KMS-11 (cell line): ENCODE measurements around the gene GCSAM.

Experiments
- H2AFZ ChIP-seq: fragments of 200-600 bp; sonication (generic); 2 replicates; pipeline ENCODE4 v1.6.1; 2016; ENCODE audit warnings: antibody characterized with exemption, mixed run types, low read depth
- H3K27ac ChIP-seq: fragments of 200-600 bp; sonication (generic); 2 replicates; pipeline ENCODE4 v1.6.1; 2016; ENCODE audit warnings: mild to moderate bottlenecking, mixed run types
- H3K27me3 ChIP-seq: fragments of 200-600 bp; sonication (generic); 2 replicates; pipeline ENCODE4 v1.6.1; 2017; ENCODE audit warnings: mild to moderate bottlenecking, low read depth, mixed run types, moderate library complexity; ENCODE audit not compliant: insufficient read depth
- H3K36me3 ChIP-seq: fragments of 200-600 bp; sonication (generic); 2 replicates; pipeline ENCODE4 v1.6.1; 2017; ENCODE audit warnings: mild to moderate bottlenecking, mixed run types; ENCODE audit not compliant: insufficient read depth
- H3K4me1 ChIP-seq: fragments of 200-600 bp; sonication (generic); 2 replicates; pipeline ENCODE4 v1.6.1; 2016; ENCODE audit warnings: mild to moderate bottlenecking, low read depth, mixed run types; ENCODE audit not compliant: poor library complexity, severe bottlenecking
- H3K4me2 ChIP-seq: fragments of 200-600 bp; sonication (generic); 2 replicates; pipeline ENCODE4 v1.7.0; 2016; ENCODE audit warnings: mild to moderate bottlenecking, mixed run types
- H3K4me3 ChIP-seq: fragments of 200-600 bp; sonication (generic); IDR thresholded peaks from 2 replicates; pipeline ENCODE4 v1.6.1; 2017; ENCODE audit warnings: low read depth, low read length, mixed read lengths; ENCODE audit not compliant: insufficient read depth
- H3K79me2 ChIP-seq: fragments of 200-600 bp; sonication (generic); 2 replicates; pipeline ENCODE4 v1.6.1; 2016; ENCODE audit warnings: low read depth, mixed run types; ENCODE audit not compliant: insufficient read depth
- H3K9ac ChIP-seq: fragments of 200-600 bp; sonication (generic); 2 replicates; pipeline ENCODE4 v1.6.1; 2016; ENCODE audit warnings: mild to moderate bottlenecking, mixed run types
- H4K20me1 ChIP-seq: fragments of 200-600 bp; sonication (generic); 2 replicates; pipeline ENCODE4 v1.6.1; 2016; ENCODE audit warnings: mild to moderate bottlenecking, mixed run types; ENCODE audit not compliant: insufficient read depth
- TF ChIP-seq, protein P1 (sequence below): fragments of 200-600 bp; sonication (generic); conservative IDR thresholded peaks from 2 replicates; pipeline ENCODE4 v1.6.1; 2017; ENCODE audit warnings: low read depth, mild to moderate bottlenecking, antibody characterized with exemption, low read length, moderate library complexity, mixed read lengths

The GCSAM gene

GRCh38 chr3:112133626-112134334, 732 bp upstream of the GCSAM start:
- H3K79me2 ChIP-seq = no peaks in the 10 kb centered on the region
- peak overlapping the region; percentile 93 for H3K4me2 ChIP-seq
- TF ChIP-seq, protein P1, sequence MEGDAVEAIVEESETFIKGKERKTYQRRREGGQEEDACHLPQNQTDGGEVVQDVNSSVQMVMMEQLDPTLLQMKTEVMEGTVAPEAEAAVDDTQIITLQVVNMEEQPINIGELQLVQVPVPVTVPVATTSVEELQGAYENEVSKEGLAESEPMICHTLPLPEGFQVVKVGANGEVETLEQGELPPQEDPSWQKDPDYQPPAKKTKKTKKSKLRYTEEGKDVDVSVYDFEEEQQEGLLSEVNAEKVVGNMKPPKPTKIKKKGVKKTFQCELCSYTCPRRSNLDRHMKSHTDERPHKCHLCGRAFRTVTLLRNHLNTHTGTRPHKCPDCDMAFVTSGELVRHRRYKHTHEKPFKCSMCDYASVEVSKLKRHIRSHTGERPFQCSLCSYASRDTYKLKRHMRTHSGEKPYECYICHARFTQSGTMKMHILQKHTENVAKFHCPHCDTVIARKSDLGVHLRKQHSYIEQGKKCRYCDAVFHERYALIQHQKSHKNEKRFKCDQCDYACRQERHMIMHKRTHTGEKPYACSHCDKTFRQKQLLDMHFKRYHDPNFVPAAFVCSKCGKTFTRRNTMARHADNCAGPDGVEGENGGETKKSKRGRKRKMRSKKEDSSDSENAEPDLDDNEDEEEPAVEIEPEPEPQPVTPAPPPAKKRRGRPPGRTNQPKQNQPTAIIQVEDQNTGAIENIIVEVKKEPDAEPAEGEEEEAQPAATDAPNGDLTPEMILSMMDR = no peak
- H3K36me3 ChIP-seq = no peaks in the 10 kb centered on the region
- no peaks in the 10 kb centered on the region for H3K27me3 ChIP-seq
- H3K27ac ChIP-seq = peak overlapping the region; percentile 77
- peaks cover 62% of the 10 kb centered on the region for H3K4me1 ChIP-seq
- H4K20me1 ChIP-seq = no peaks in the 10 kb centered on the region
- H2AFZ ChIP-seq = peak overlapping the region; percentile 75
- peak overlapping the region; percentile 49; the same call in 1 of the 2 replicates for H3K9ac ChIP-seq
- no peak overlapping the region for H3K4me3 ChIP-seq

DNA sequence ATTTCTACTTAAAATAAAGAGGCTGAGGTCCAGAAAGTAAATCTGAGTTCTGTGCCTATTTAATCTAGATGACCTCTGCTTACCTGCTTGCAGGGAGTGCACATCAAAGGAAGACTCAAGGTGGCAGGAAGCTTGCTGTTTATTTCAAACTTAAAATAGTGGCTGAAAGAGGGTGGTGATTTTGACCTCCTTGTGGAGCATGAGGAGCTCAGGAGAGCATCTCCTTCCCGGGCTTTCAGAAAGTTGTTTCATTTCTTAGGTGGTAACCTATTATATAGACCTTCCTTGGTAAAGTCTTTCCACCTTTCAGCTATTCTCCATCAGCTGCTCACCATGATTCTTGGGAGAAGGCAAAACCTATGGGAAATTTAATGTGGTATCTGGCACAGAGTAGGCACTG, 494 bp downstream of the GCSAM start:
- Histone ChIP-seq H3K9ac (peak overlapping the region; percentile 49), H3K4me3 (peak overlapping the region; percentile 92), H3K27me3 (no peaks in the 10 kb centered on the region), H3K4me1 (peaks cover 59% of the 10 kb centered on the region), H3K27ac (peak overlapping the region; percentile 77), H3K36me3 (no peaks in the 10 kb centered on the region), H2AFZ (peak overlapping the region; percentile 75), H4K20me1 (no peaks in the 10 kb centered on the region), H3K4me2 (peak overlapping the region; percentile 93), H3K79me2 (no peaks in the 10 kb centered on the region)
- TF ChIP-seq, protein P1 = no peak

DNA sequence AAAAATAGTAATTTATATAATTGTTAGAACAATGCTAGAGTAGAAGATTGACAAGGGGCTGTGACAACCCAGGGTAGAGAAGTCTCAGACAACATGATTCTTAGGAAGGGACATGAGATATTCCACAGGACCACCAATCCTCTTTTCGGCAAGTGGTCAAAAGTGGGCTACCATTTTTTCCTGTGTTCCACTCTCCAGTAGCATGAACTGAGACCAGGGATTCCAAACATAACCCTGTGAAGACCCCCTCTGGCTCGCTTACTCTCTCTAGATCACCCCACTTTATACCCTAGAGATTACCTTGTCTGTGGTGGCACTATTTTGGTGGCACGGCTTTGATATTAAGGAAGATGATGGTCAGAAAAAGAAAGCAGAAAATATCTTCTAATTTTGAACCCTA, 960 bp downstream of the GCSAM start:
- peak overlapping the region; percentile 93 for H3K4me2 ChIP-seq

DNA sequence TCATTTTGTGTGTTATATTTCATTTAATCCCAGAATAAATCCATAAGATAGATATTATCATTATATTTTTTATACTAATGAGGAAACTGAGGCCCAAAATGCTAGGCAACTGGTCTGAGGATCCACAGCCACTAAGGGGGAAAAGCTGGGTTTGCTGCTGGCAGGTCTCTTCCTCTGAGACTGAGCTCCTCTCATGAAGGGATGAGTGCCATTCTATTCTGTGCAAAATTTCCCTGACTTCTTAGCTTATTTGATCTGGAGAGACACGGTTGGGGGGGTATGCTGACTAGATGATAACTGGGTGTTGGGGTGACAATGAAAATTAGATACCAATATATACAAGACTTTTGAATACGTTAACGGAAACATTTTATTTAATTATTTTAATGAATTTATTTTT, 1.9 kb downstream of the GCSAM start:
- H3K4me3 ChIP-seq = no peak overlapping the region

More for the DNA sequence above, 960 bp downstream of the GCSAM start:
- peaks cover 54% of the 10 kb centered on the region for H3K4me1 ChIP-seq
- H3K4me3 ChIP-seq = no peak overlapping the region
- no peaks in the 10 kb centered on the region for H4K20me1 ChIP-seq
- H3K27me3 ChIP-seq = no peaks in the 10 kb centered on the region
- no peak overlapping the region for H2AFZ ChIP-seq
- TF ChIP-seq, protein P1 = no peak
- H3K36me3 ChIP-seq = no peaks in the 10 kb centered on the region
- no peaks in the 10 kb centered on the region for H3K79me2 ChIP-seq
- H3K27ac ChIP-seq = peak overlapping the region; percentile 77; the same call in 1 of the 2 replicates
- 0 out of 2 replicates have a peak overlapping the region, but pooled peaks have one; percentile 49 for H3K9ac ChIP-seq

More for the DNA sequence above, 1.9 kb downstream of the GCSAM start:
- Histone ChIP-seq H3K9ac (no peak overlapping the region), H3K4me2 (no peak overlapping the region), H3K27ac (no peak overlapping the region), H3K27me3 (no peaks in the 10 kb centered on the region), H2AFZ (no peak overlapping the region), H3K4me1 (peaks cover 46% of the 10 kb centered on the region), H3K36me3 (no peaks in the 10 kb centered on the region), H4K20me1 (no peaks in the 10 kb centered on the region), H3K79me2 (no peaks in the 10 kb centered on the region)
- TF ChIP-seq, protein P1 = no peak
